ENCODE measurements around the gene NMUR2.

The NMUR2 gene

GRCh38 chr5:152379331-152379730 lies 25.7 kb downstream of the NMUR2 start:
- Mint-ChIP-seq H3K27me3 (ENCODE audit: low read depth) (no peaks in the 10 kb centered on the region), H3K4me1 (peaks cover 5% of the 10 kb centered on the region), H3K4me3 (no peak overlapping the region), H3K27ac (no peak overlapping the region), H3K36me3 (ENCODE audit: low read depth) (no peaks in the 10 kb centered on the region), H3K9me3 (no peaks in the 10 kb centered on the region)
- TF ChIP-seq CTCF (IDR thresholded peaks at IDR 0.05; ENCODE audit: unreplicated experiment in 3 of 3) = no peak

GRCh38 chr5:152378730-152379129 lies 26.3 kb downstream of the NMUR2 start:
- no peaks in the 10 kb centered on the region for H3K36me3 Mint-ChIP-seq (ENCODE audit: low read depth)
- H3K27ac Mint-ChIP-seq = no peak overlapping the region
- no peaks in the 10 kb centered on the region for H3K27me3 Mint-ChIP-seq (ENCODE audit: low read depth)
- no peak for TF ChIP-seq CTCF (IDR thresholded peaks at IDR 0.05; ENCODE audit: unreplicated experiment in 3 of 3)
- H3K4me1 Mint-ChIP-seq = peaks cover 5% of the 10 kb centered on the region
- H3K4me3 Mint-ChIP-seq = no peak overlapping the region
- no peaks in the 10 kb centered on the region for H3K9me3 Mint-ChIP-seq

GRCh38 chr5:152376886-152377285 lies 28.2 kb downstream of the NMUR2 start:
- Mint-ChIP-seq H3K27ac (no peak overlapping the region), H3K4me1 (peaks cover 5% of the 10 kb centered on the region), H3K36me3 (ENCODE audit: low read depth) (no peaks in the 10 kb centered on the region), H3K27me3 (ENCODE audit: low read depth) (no peaks in the 10 kb centered on the region), H3K4me3 (no peak overlapping the region), H3K9me3 (no peaks in the 10 kb centered on the region)
- no peak for TF ChIP-seq CTCF (IDR thresholded peaks at IDR 0.05; ENCODE audit: unreplicated experiment in 3 of 3)

GRCh38 chr5:152374711-152375275 lies 30.3 kb downstream of the NMUR2 start:
- Mint-ChIP-seq H3K27ac (no peak overlapping the region), H3K9me3 (no peaks in the 10 kb centered on the region), H3K36me3 (ENCODE audit: low read depth) (no peaks in the 10 kb centered on the region), H3K4me1 (peaks cover 5% of the 10 kb centered on the region), H3K4me3 (no peak overlapping the region), H3K27me3 (ENCODE audit: low read depth) (no peaks in the 10 kb centered on the region)
- no peak for TF ChIP-seq CTCF (IDR thresholded peaks at IDR 0.05; ENCODE audit: unreplicated experiment in 3 of 3)

- H3K27me3 Mint-ChIP-seq (ENCODE audit: low read depth) = no peaks in the 10 kb centered on the region
- H3K4me1 Mint-ChIP-seq = no peaks in the 10 kb centered on the region
- H3K9me3 Mint-ChIP-seq = no peaks in the 10 kb centered on the region
- H3K27ac Mint-ChIP-seq = no peak overlapping the region
- TF ChIP-seq CTCF (IDR thresholded peaks at IDR 0.05; ENCODE audit: unreplicated experiment in 3 of 3) = no peak
- H3K36me3 Mint-ChIP-seq (ENCODE audit: low read depth) = no peaks in the 10 kb centered on the region
- no peak overlapping the region for H3K4me3 Mint-ChIP-seq
These were observed 32.2 kb downstream of the NMUR2 start for GRCh38 chr5:152372875-152373274.

- TF ChIP-seq CTCF (IDR thresholded peaks at IDR 0.05; ENCODE audit: unreplicated experiment in 3 of 3) = no peak
- no peaks in the 10 kb centered on the region for H3K9me3 Mint-ChIP-seq
- no peaks in the 10 kb centered on the region for H3K4me1 Mint-ChIP-seq
- no peaks in the 10 kb centered on the region for H3K27me3 Mint-ChIP-seq (ENCODE audit: low read depth)
- H3K27ac Mint-ChIP-seq = no peak overlapping the region
- no peaks in the 10 kb centered on the region for H3K36me3 Mint-ChIP-seq (ENCODE audit: low read depth)
- no peak overlapping the region for H3K4me3 Mint-ChIP-seq
These were observed 35.8 kb downstream of the NMUR2 start for GRCh38 chr5:152369298-152369697.

Data from nephron (organoid).